Calu3 (cell line): Measurements from ENCODE around the gene EXOC2. TPM values are rescaled to one million over a fixed set of nuclear protein-coding genes. Genes with fewer than 3 reads are reported as not detected.
A peak's percentile ranks its signal among the peaks of the same experiment; 100 is the strongest.

Experiments
- BruUV-seq: library from RNA; stranded (reverse); fragments of 400-500 nt; replicated peaks from 2 replicates; lab custom pipeline; 2021; lab: Mats Ljungman, UMichigan
- CTCF ChIA-PET: fragments of 300-600 bp; sonication (Branson Sonifier 250); formaldehyde crosslinking; loops from one replicate; lab custom pipeline; 2022; ENCODE audit warnings: antibody characterized with exemption; lab: Charles Lee
- DNase-seq: peaks from one replicate; pipeline ENCODE4 v3.0.0; 2022
- H3K27ac Mint-ChIP-seq: one replicate; pipeline ENCODE4 v1.8.0; 2022; ENCODE audit warnings: mixed read lengths; ENCODE audit not compliant: unreplicated experiment
- H3K27me3 Mint-ChIP-seq: one replicate; pipeline ENCODE4 v1.8.0; 2022; ENCODE audit warnings: mixed read lengths; ENCODE audit not compliant: unreplicated experiment
- H3K36me3 Mint-ChIP-seq: one replicate; pipeline ENCODE4 v1.8.0; 2022; ENCODE audit warnings: mild to moderate bottlenecking, moderate library complexity, mixed read lengths; ENCODE audit not compliant: insufficient read depth, unreplicated experiment
- H3K4me1 Mint-ChIP-seq: one replicate; pipeline ENCODE4 v1.8.0; 2022; ENCODE audit warnings: mild to moderate bottlenecking, low read depth, mixed read lengths; ENCODE audit not compliant: unreplicated experiment
- H3K4me3 Mint-ChIP-seq: one replicate; pipeline ENCODE4 v1.8.0; 2022; ENCODE audit warnings: mild to moderate bottlenecking, low read depth, moderate library complexity, mixed read lengths; ENCODE audit not compliant: unreplicated experiment
- H3K9me3 Mint-ChIP-seq: one replicate; pipeline ENCODE4 v1.8.0; 2022; ENCODE audit warnings: low read depth, mixed read lengths; ENCODE audit not compliant: unreplicated experiment
- intact Hi-C: fragments of 100-400 bp; cut with micrococcal nuclease; formaldehyde crosslinking; loops from one replicate; pipeline ENCODE4 v1.10.0; 2022; ENCODE audit not compliant: unreplicated experiment
- total RNA-seq: library from RNA; stranded (reverse); gene quantifications from 2 replicates; pipeline ENCODE4 v1.2.3, GENCODE V29; 2022
- TF ChIP-seq, protein P1 (sequence below): fragments of 200-600 bp; IDR thresholded peaks from one replicate; pipeline ENCODE4 v1.8.0; 2022; ENCODE audit warnings: antibody characterized with exemption; ENCODE audit not compliant: unreplicated experiment

Gene EXOC2
- total RNA-seq, 1 experiment from 2014 or later = 13.2 TPM

GRCh38 chr6:501891-502601 is 190.9 kb downstream of the EXOC2 start:
- CTCF ChIA-PET = no interaction called here
- H3K4me3 Mint-ChIP-seq = peak overlapping the region; percentile 60
- no peaks in the 10 kb centered on the region for H3K27me3 Mint-ChIP-seq

DNA sequence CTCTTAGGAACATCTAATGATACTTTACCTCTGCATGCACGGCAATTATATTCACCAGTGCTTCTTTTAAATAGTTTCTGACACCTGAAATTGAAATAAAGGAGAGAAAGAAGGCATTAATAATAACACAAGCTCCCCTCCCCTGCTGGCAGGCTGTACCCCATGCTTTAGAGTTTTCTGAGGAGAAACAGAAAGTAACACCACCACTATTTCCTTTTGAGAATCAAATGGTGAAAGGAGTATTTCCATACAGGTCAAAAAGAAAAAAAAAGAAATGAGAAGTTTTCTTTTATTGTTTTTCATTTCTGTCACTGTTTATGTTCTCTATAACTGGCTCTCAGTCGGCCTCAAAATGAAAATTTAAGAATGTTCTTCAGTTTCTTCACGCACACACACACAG is 193.3 kb downstream of the EXOC2 start:
- Mint-ChIP-seq H3K9me3 (no peaks in the 10 kb centered on the region), H3K27me3 (no peaks in the 10 kb centered on the region), H3K4me1 (no peaks in the 10 kb centered on the region), H3K36me3 (peaks cover 5% of the 10 kb centered on the region), H3K27ac (no peak overlapping the region), H3K4me3 (no peak overlapping the region)
- TF ChIP-seq, protein P1, sequence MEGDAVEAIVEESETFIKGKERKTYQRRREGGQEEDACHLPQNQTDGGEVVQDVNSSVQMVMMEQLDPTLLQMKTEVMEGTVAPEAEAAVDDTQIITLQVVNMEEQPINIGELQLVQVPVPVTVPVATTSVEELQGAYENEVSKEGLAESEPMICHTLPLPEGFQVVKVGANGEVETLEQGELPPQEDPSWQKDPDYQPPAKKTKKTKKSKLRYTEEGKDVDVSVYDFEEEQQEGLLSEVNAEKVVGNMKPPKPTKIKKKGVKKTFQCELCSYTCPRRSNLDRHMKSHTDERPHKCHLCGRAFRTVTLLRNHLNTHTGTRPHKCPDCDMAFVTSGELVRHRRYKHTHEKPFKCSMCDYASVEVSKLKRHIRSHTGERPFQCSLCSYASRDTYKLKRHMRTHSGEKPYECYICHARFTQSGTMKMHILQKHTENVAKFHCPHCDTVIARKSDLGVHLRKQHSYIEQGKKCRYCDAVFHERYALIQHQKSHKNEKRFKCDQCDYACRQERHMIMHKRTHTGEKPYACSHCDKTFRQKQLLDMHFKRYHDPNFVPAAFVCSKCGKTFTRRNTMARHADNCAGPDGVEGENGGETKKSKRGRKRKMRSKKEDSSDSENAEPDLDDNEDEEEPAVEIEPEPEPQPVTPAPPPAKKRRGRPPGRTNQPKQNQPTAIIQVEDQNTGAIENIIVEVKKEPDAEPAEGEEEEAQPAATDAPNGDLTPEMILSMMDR = no peak
- intact Hi-C loops = no loop called here
- CTCF ChIA-PET = no interaction called here
- no TSS peak for BruUV-seq
- no peak for DNase-seq

More at GRCh38 chr6:501891-502601, 190.9 kb downstream of the EXOC2 start:
- no peaks in the 10 kb centered on the region for H3K9me3 Mint-ChIP-seq
- TF ChIP-seq, protein P1 = no peak
- intact Hi-C loops = loop anchor here (2.0 kb wide), 1 partner anchor 17 kb away; no protein-coding TSS in a partner anchor
- H3K27ac Mint-ChIP-seq = no peak overlapping the region
- no peaks in the 10 kb centered on the region for H3K4me1 Mint-ChIP-seq
- peaks cover 5% of the 10 kb centered on the region for H3K36me3 Mint-ChIP-seq
- no TSS peak for BruUV-seq
- DNase-seq = peak; percentile 4

DNA sequence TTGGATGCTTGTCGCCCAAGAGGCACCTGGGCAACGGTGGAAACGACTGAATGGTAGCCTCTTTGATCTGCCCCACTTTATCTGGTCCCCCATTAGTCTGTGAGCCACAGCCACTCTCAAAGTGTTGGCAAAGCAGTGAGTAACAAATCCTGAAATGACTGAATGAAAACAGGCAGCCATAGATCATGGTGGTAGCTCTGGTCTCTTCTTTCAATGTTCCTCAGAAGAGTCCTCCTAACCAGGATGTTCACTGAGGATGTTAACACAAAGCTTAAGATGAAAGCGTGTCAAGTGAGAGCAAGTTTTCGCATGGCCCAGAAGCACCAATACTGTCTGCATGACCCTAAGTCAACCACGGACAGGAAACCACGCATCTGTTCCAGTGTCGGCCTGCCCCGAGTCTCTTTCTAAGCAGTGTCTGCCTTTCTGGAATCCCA is 194.1 kb downstream of the EXOC2 start:
- BruUV-seq = no TSS peak
- intact Hi-C loops = no loop called here
- Mint-ChIP-seq H3K36me3 (peaks cover 1% of the 10 kb centered on the region), H3K4me1 (no peaks in the 10 kb centered on the region), H3K9me3 (no peaks in the 10 kb centered on the region), H3K27me3 (no peaks in the 10 kb centered on the region), H3K27ac (no peak overlapping the region), H3K4me3 (no peak overlapping the region)
- CTCF ChIA-PET = no interaction called here
- DNase-seq = no peak
- TF ChIP-seq, protein P1 = no peak

GRCh38 chr6:497258-497657 is 195.7 kb downstream of the EXOC2 start:
- H3K36me3 Mint-ChIP-seq = no peaks in the 10 kb centered on the region
- intact Hi-C loops = no loop called here
- H3K27ac Mint-ChIP-seq = no peak overlapping the region
- CTCF ChIA-PET = no interaction called here
- no peaks in the 10 kb centered on the region for H3K9me3 Mint-ChIP-seq
- no TSS peak for BruUV-seq
- H3K4me1 Mint-ChIP-seq = no peaks in the 10 kb centered on the region
- no peak overlapping the region for H3K4me3 Mint-ChIP-seq
- H3K27me3 Mint-ChIP-seq = no peaks in the 10 kb centered on the region
- no peak for DNase-seq
- TF ChIP-seq, protein P1 = no peak
